DLD1 (cell line): ENCODE measurements around the gene MAP3K1.
"Not testable (repeated sequence)": the region's sequence is repeated elsewhere in the genome, so short reads cannot be mapped to it uniquely, and the experiment has no call there.

Source experiments
- in situ Hi-C: cut with HindIII; loops from 2 replicates; pipeline ENCODE4 v1.10.0; 2017; ENCODE audit warnings: low sequenced_read_pairs

Gene MAP3K1

GRCh38 chr5:56815658-56816545 lies 553 bp downstream of the MAP3K1 start:
- in situ Hi-C loops: no loop called here

GRCh38 chr5:56816546-56817081 lies 1.3 kb downstream of the MAP3K1 start:
- in situ Hi-C loops: no loop called here

- in situ Hi-C loops: no loop called here
Observed at GRCh38 chr5:56817263-56818014, 2.1 kb downstream of the MAP3K1 start.

- in situ Hi-C loops: no loop called here
Observed at GRCh38 chr5:56818450-56819037, 3.2 kb downstream of the MAP3K1 start.

- in situ Hi-C loops: no loop called here
Observed at GRCh38 chr5:56819060-56819881, 3.9 kb downstream of the MAP3K1 start.

GRCh38 chr5:56821868-56822267 lies 6.5 kb downstream of the MAP3K1 start:
- in situ Hi-C loops: not testable (repeated sequence)

GRCh38 chr5:56822981-56823380 lies 7.6 kb downstream of the MAP3K1 start:
- in situ Hi-C loops: no loop called here

- in situ Hi-C loops: no loop called here
Observed at GRCh38 chr5:56824019-56824418, 8.7 kb downstream of the MAP3K1 start.

- in situ Hi-C loops: no loop called here
Observed at GRCh38 chr5:56825222-56825824, 10.0 kb downstream of the MAP3K1 start.

GRCh38 chr5:56827049-56827448 lies 11.7 kb downstream of the MAP3K1 start:
- in situ Hi-C loops: no loop called here

GRCh38 chr5:56827924-56828323 lies 12.6 kb downstream of the MAP3K1 start:
- in situ Hi-C loops: no loop called here

GRCh38 chr5:56829137-56829908 lies 14.0 kb downstream of the MAP3K1 start:
- in situ Hi-C loops: no loop called here

- in situ Hi-C loops: no loop called here
Observed at GRCh38 chr5:56831773-56832172, 16.4 kb downstream of the MAP3K1 start.

- in situ Hi-C loops: no loop called here
Observed at GRCh38 chr5:56833325-56833724, 18.0 kb downstream of the MAP3K1 start.

GRCh38 chr5:56837381-56837780 lies 22.0 kb downstream of the MAP3K1 start:
- in situ Hi-C loops: no loop called here

- in situ Hi-C loops: no loop called here
Observed at GRCh38 chr5:56837956-56838355, 22.6 kb downstream of the MAP3K1 start.

GRCh38 chr5:56838409-56839039 lies 23.2 kb downstream of the MAP3K1 start:
- in situ Hi-C loops: no loop called here

- in situ Hi-C loops: no loop called here
Observed at GRCh38 chr5:56839062-56839461, 23.7 kb downstream of the MAP3K1 start.

- in situ Hi-C loops: no loop called here
Observed at GRCh38 chr5:56840597-56840996, 25.2 kb downstream of the MAP3K1 start.
